Measurements from ENCODE around the gene CLOCK. TPM values are rescaled to one million over a fixed set of nuclear protein-coding genes. Genes with fewer than 3 reads are reported as not detected.

CLOCK gene
- total RNA-seq, 4 donors from 2014 or later: 24.5 to 42.6 (median 34.8) TPM

DNA sequence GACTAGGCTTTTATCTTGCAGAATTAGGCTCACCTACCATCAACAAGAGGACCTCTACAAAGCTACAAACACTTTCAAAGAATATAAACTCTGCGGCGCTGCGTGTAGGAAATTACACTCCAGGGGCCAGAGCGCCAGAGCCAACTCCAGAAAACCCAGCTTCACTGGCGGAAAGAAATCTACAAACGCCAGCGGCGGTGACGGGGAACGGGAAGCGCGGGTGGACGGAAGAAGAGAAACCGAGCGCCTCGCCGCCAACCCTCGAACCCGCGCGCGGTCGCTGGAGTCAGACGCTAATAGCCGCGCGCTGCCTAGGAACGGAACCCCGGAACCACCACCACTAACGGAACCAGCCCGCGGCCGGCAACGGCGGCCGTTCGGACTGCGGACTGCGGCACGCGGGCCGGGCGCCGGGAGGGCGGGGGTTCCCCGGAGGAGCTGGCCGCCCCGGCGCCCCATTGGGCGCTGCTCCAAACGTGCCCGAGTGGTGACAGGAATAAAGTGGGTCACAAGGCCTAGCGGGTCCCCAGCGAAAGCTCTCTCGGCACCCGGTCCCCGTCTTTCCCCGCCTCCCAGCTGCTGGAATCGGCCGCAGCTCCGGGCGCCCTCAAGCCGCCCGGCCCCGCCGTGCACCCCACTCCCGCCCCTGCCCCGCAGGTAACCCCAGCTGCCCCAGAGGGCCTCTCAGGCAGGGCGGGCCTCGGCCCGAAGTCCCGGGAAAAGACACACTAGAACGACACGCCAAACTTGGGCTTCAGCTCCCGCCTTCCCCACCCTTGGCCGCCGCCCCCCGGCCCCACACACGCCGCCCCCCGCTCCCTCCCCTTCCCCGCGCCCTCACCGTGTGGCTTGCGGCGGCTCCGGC, 836 bp downstream of the CLOCK start:
- peak; percentile 92 for DNase-seq (ENCODE audit: extremely low spot score)
- Histone ChIP-seq H3K4me1 (peaks cover 8 to 34% (median 21%) of the 10 kb centered on the region in 4 donors), H3K27ac (replicated peaks in 1 of 4) (peak overlapping the region; percentile 98 to 100 (median 98)), H3K4me3 (peak overlapping the region; percentile 92 to 100 (median 96)), H3K9me3 (no peaks in the 10 kb centered on the region), H3K27me3 (no peaks in the 10 kb centered on the region), H3K36me3 (no peaks in the 10 kb centered on the region)
- intact Hi-C loops (cut with DNase I): loop anchor here (5.0 kb wide), 4 partner anchors 104 to 306 kb away; partner anchors contain the start of genes EXOC1, SRD5A3 and TMEM165
- 1% methylated on average over 14 of the region's 87 CpGs for WGBS
- TF ChIP-seq POLR2AphosphoS5 (IDR thresholded peaks at IDR 0.05) (peak; percentile 40 to 46), EP300 (IDR thresholded peaks at IDR 0.05) (no peak), POLR2A (IDR thresholded peaks at IDR 0.05; ENCODE audit: low read depth) (no peak)
- TF ChIP-seq, protein P1, sequence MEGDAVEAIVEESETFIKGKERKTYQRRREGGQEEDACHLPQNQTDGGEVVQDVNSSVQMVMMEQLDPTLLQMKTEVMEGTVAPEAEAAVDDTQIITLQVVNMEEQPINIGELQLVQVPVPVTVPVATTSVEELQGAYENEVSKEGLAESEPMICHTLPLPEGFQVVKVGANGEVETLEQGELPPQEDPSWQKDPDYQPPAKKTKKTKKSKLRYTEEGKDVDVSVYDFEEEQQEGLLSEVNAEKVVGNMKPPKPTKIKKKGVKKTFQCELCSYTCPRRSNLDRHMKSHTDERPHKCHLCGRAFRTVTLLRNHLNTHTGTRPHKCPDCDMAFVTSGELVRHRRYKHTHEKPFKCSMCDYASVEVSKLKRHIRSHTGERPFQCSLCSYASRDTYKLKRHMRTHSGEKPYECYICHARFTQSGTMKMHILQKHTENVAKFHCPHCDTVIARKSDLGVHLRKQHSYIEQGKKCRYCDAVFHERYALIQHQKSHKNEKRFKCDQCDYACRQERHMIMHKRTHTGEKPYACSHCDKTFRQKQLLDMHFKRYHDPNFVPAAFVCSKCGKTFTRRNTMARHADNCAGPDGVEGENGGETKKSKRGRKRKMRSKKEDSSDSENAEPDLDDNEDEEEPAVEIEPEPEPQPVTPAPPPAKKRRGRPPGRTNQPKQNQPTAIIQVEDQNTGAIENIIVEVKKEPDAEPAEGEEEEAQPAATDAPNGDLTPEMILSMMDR (IDR thresholded peaks at IDR 0.05): no peak

DNA sequence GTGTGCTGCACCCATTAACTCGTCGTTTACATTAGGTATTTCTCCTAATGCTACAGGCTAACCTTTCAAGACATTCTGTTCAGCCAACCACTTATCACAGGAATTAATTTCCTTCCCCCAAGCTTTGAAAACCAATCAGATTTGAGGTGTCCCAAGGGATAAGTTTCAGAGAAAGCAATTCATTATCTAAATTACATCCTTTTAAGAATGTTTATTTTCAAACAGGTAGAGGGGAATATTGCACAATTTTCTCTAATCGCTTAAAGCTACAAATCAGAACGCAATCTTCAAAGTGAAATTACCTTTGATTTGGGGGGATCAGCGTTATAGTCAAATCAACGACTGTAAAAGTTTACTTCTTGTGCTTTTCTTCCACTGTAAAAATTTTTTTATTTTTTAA, 1.6 kb downstream of the CLOCK start:
- Histone ChIP-seq H3K27ac (replicated peaks in 1 of 4) (peak overlapping the region; percentile 98 to 100 (median 98)), H3K4me1 (peaks cover 8 to 34% (median 21%) of the 10 kb centered on the region in 4 donors), H3K4me3 (peak overlapping the region; percentile 92 to 100 (median 96)), H3K9me3 (no peaks in the 10 kb centered on the region), H3K27me3 (no peaks in the 10 kb centered on the region), H3K36me3 (peaks cover 0 to 4% (median 2%) of the 10 kb centered on the region in 4 donors)
- DNase-seq (ENCODE audit: extremely low spot score): no peak
- WGBS: 3% methylated on average over 6 of the region's 6 CpGs
- intact Hi-C loops (cut with DNase I): loop anchor here (5.0 kb wide), 4 partner anchors 103 to 307 kb away; partner anchors contain the start of genes EXOC1, SRD5A3 and TMEM165
- TF ChIP-seq POLR2A (IDR thresholded peaks at IDR 0.05; ENCODE audit: low read depth): no peak
- TF ChIP-seq, protein P1 (IDR thresholded peaks at IDR 0.05): no peak
- no peak for TF ChIP-seq POLR2AphosphoS5 (IDR thresholded peaks at IDR 0.05)
- no peak for TF ChIP-seq EP300 (IDR thresholded peaks at IDR 0.05)

DNA sequence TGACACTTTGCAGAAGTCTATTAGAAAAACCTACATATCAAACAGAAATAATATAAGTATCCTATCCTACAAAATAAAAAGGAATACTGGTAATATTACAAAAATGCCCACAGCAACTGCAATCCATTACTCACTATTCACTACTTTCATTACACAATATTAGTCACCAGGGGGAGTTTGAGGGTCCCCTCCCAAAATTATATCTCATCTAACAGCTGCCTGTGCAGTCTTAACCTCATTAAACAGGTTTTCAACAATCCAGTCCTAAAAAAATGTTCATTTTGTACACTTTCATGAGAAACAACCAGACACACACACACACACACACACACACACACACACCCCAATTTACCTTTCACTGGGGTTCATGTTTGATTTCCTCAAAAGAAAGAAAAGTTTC, 2.9 kb downstream of the CLOCK start:
- TF ChIP-seq, protein P1 (IDR thresholded peaks at IDR 0.05): no peak
- TF ChIP-seq POLR2A (IDR thresholded peaks at IDR 0.05; ENCODE audit: low read depth) (no peak), EP300 (IDR thresholded peaks at IDR 0.05) (no peak), POLR2AphosphoS5 (IDR thresholded peaks at IDR 0.05) (no peak)
- DNase-seq (ENCODE audit: extremely low spot score): no peak
- Histone ChIP-seq H3K36me3 (peaks cover 0 to 5% (median 2%) of the 10 kb centered on the region in 4 donors), H3K9me3 (no peaks in the 10 kb centered on the region), H3K27ac (replicated peaks in 1 of 4) (no peak overlapping the region), H3K4me1 (peaks cover 8 to 34% (median 21%) of the 10 kb centered on the region in 4 donors), H3K4me3 (no peak overlapping the region), H3K27me3 (no peaks in the 10 kb centered on the region)
- intact Hi-C loops (cut with DNase I): no loop called here

DNA sequence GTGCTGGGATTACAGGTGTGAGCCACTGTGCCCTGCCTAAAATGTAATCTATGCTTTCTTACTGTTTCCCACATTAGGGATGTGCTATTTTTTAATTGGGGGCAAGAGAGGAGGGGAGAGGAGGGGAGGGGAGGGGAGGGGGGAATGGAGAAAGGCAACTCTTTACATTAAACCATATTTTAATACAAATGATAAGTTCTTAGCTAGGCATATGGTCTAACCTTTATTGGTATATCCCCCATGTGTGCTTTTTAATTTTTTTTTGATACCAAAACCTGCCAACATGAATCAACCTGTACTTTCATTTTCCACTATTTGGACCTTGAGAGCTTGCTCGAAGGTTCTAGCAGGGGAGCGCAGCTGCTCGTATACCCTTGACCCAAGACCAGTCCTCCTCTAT, 6.4 kb downstream of the CLOCK start:
- DNase-seq (ENCODE audit: extremely low spot score): no peak
- peaks cover 0 to 5% (median 2%) of the 10 kb centered on the region in 4 donors for H3K36me3 ChIP-seq
- intact Hi-C loops (cut with DNase I): no loop called here
- TF ChIP-seq POLR2AphosphoS5 (IDR thresholded peaks at IDR 0.05) (no peak), POLR2A (IDR thresholded peaks at IDR 0.05; ENCODE audit: low read depth) (no peak), EP300 (IDR thresholded peaks at IDR 0.05) (no peak)
- TF ChIP-seq, protein P1 (IDR thresholded peaks at IDR 0.05): no peak
- peaks cover 3 to 27% (median 10%) of the 10 kb centered on the region in 4 donors for H3K4me1 ChIP-seq
- no peak overlapping the region for H3K27ac ChIP-seq (replicated peaks in 1 of 4)
- 92% methylated on average over 3 of the region's 3 CpGs for WGBS
- no peaks in the 10 kb centered on the region for H3K9me3 ChIP-seq
- H3K27me3 ChIP-seq: no peaks in the 10 kb centered on the region
- no peak overlapping the region for H3K4me3 ChIP-seq

Measured in esophagus muscularis mucosa (tissue), 4 donors.